HG03565 (cell line): ENCODE results near the gene WNK2.

Experiments used
- ATAC-seq: cut with Tn5 transposase; IDR thresholded peaks from one replicate; pipeline ENCODE4 v1.9.1; 2021; ENCODE audit warnings: mild to moderate bottlenecking, moderate library complexity; ENCODE audit not compliant: unreplicated experiment

WNK2 gene

GRCh38 chr9:93303806-93304573 is 120.1 kb downstream of the WNK2 start:
- no peak for ATAC-seq

DNA sequence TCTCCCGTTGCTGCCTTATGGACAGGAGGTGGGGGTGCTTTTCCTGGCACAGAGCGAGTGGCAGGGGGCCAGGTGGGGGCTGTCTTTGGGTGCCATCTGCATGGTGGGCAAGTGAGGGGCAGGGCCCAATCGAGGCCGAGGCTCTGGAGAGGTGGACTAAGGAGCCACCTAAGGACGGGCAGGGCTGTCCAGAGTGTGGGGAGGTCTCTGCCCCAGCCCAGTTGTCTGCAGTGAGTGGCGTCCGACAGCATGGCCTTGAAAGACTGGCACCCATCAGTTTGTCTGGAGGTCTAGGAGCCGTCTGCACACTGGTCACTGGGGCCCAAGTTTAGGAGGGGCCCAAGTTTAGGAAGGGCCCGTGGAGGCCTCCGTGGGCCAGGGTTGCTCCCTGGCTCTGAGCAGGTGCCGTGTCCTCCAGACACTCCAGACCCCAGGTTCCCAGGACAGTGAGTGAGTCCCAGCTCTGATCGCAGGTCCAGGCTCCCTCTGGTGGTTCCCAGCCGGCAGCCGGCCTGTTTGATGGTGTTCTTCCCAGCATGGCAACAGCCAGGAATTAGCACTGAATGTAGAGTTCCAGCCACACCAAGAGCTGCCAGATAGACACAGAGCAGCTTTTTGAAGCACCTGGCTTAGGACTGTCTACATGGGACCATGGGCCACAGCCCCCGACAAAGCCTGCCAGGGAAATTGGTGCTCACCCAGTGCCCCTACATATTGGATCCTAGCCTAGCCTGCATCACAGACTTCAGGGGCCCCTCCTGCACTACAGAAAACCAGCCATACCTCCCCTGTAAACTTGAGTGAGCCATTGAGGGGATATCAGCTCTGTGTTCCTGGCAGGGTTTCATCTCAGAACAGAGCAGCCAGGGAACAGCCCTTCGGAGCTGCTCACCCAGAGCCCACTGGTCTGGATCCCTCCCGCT is 120.9 kb downstream of the WNK2 start:
- ATAC-seq = no peak

DNA sequence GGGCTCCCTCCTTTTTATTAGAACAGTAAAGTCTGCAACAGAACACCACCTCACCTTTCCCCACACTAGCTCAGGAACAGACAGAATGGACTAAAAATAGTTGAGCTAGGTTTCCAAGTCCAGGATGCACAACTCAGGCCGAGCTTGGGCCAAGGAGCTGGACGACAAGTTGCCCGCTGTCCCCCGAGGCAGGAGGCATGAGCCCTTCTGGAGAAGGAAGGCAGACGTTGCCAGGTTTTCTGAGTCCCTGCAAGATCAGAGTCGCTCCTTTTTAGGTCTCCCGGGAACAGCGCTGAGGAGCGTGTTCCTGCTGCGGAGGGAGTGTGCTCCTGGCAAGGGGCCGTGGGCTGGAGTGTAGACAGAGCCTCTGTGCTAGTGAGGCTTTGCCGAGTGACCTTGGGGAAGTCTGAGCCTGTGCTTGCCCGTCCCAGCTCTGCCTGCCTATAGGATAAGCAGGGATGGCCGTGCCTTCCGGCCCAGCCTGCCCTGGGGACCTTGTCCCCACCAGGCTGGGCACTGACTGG is 121.6 kb downstream of the WNK2 start:
- no peak for ATAC-seq

DNA sequence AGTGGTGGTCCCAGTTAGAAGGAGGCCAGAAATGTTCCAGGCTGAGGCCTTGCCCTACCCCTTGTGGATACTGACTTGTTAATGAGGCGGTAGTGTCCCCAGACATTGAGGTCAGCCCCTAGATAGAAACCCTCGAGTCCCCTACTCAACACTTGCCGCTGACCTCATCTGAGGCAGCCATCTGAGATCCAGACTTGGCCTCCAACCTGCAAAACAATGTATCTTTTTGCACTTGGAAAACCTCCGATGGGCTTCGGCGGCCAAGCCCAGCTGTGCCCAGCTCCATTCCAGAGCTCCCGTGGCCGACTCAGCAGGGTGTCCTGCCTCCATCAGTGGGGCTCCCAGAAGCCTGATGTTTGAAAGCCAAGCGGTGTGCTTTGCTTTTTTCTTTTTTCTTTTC is 122.1 kb downstream of the WNK2 start:
- no peak for ATAC-seq

- ATAC-seq = no peak
These were observed 122.7 kb downstream of the WNK2 start for GRCh38 chr9:93306579-93307091.

- ATAC-seq = no peak
These were observed 123.7 kb downstream of the WNK2 start for GRCh38 chr9:93307468-93308157.

DNA sequence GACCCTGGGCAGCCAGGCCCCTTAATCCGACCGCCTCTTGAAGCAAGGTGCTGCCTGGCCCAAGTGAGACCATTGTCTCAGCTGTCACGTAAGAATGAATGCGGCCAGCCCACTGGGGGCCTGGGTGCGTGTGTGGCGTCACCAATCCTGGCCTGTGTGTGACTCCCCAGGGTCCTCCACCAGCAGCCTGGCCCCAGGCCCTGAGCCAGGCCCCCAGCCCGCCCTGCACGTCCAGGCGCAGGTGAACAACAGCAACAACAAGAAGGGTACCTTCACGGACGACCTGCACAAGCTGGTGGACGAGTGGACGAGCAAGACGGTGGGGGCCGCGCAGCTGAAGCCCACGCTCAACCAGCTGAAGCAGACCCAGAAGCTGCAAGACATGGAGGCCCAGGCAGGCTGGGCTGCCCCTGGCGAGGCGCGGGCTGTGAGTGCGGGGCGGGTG is 124.2 kb downstream of the WNK2 start:
- ATAC-seq = no peak

DNA sequence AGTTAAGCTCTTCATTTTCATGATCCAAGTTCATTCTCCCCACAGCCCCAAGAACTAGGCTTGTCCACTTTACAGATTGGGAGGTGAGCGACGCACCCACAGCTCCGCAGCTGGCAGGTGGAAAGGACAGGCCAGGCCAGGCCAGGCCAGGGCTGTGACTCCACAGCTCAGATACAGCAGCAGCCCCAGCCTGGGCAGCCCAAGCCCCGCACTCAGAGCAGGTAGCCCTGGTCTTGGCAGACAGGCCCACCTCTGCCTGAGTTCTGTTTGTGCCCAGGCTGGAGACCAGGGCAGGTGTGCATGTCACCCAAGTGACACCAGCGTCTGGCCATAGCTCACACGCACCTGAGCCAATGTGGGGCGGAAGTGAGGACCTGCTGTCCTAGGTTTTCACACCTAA is 124.7 kb downstream of the WNK2 start:
- ATAC-seq = no peak

GRCh38 chr9:93309889-93310425 is 126.0 kb downstream of the WNK2 start:
- no peak for ATAC-seq

- ATAC-seq = no peak
These were observed 131.2 kb downstream of the WNK2 start for GRCh38 chr9:93315118-93315517.

DNA sequence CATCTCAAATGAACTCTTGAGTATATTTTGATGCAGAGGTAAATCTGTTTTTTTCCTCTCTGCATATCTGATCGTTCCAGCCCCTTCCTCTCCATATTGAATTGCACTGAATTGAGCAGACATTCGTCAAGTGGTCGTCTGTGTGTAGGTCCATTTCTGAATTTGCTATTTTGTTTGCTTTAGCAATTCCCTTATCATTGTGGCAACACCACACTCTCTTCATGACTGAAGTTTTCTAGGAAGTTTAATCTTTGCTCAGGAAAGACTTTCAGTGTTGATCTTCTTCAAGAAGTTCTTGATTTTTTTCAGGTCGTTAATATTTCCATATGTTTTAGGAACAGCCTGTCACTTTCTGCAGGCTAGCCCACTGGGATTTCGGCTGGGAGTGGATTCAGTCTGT is 132.0 kb downstream of the WNK2 start:
- no peak for ATAC-seq

DNA sequence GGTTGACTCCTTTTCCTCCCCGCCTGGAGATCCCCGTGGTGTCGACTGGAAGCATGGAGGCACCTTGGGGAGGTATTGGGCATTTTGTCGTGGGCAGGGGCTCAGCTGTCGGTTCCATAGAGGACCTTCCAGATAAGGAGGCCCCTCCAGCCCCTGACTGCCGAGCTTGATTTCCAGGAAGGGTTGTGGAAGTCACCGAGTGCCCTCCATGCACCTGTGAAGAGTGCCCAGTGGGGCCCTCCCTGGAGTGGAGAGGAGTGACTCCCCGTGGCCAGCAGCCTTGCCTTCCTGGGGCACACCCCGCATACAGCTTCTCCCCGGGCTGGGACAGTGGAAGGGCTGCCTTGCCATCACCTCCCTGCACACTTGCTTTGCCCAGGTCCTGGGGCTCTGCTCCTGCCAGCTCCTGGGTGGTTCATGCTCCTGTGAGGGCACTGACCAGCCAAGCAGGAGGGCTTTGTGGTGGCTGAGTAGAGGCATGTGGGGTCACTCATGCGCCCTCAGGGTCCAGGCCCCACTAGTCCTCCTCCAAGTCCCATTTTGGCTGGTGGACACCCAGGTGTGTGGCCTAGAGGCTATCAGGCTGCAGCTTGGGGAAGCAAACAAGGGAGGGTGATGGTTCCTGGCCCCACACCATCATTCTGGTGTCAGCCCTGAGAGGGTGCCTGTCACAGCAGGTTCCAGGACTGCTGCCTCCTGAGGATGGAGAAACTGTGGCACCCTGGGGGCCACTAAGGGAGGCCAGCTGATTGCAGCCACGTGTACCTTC is 133.0 kb downstream of the WNK2 start:
- no peak for ATAC-seq

DNA sequence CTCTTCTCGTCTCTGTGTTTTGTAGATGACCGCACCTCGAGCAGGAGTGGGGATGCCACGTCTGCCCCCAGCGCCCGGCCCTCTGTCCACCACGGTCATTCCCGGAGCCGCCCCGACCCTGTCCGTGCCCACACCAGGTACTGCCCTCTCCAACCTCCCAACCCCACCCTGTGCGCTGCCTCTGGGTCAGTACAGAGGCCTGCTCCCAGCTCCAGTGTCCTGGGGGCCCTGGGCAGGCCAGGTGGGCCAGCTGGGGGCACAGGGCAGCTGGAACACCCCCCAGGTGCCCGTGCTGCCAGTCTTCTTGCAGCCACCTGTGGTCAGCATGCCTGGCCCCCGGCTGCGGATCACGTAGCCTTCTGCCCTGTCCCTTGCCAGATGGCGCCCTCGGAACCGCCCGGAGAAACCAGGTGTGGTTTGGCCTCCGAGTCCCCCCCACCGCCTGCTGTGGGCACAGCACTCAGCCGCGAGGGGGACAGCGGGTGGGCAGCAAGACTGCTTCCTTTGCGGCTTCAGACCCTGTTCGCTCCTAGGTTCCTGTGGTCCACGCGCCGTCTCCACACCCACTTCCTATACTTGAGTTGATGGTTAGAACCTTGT is 133.7 kb downstream of the WNK2 start:
- ATAC-seq = no peak

GRCh38 chr9:93318480-93318879 is 134.5 kb downstream of the WNK2 start:
- ATAC-seq = no peak

- no peak for ATAC-seq
These were observed 135.5 kb downstream of the WNK2 start for GRCh38 chr9:93319301-93319991.

DNA sequence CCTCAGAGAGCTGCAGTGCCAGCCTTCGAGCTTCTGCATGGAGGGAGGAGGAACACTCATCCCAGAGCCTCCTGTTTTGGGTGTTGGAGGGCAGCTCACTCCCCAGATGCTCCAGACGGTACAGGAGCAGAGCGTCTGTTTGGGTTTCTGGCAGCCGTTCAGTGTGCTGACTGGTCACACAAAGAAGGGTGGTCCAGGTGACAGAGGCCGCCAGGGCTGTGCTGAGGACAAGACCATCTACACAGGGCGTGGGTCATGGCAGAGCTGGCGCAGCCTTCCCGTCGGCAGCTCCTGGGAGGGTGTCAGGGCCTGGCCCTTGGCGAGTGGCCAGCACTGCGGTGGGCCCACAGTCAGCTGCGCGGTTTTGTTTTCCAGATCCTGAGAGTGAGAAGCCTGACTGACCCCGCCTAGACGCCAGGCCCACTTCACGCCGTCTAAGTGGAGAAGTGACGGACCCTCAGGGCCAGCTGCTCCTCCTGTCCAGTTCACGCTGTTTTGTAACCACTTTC is 136.1 kb downstream of the WNK2 start:
- ATAC-seq = no peak

- no peak for ATAC-seq
These were observed 136.8 kb downstream of the WNK2 start for GRCh38 chr9:93320591-93321219.

DNA sequence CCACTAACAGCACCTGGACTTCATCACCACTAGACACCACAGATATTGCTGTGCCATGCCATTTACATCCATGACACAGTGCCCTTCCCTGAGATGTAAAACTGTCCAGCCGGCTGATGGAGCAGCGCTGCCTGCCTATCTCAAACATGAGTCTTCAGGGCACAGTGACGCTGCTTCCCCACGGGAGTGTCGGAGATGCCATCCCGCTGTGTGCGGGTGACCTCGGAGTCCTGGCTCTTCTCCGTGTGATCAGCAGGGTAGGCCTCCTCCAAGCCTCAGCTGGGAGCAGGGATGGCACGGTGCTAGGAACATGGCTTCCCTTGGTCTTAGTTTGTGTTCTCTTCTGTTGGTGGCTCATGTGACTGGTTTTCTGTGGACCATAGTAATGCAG is 137.3 kb downstream of the WNK2 start:
- ATAC-seq = no peak
